Stimulated activated CD4-positive, alpha-beta T cell treated with anti-CD3 and anti-CD28 coated beads, Interleukin-1b, Interleukin-23, amount 100 ng/mL, for 48 hours (primary cell): Measurements from ENCODE around the gene CTNNA3.

Source experiments
- DNase-seq: peaks from one replicate; pipeline ENCODE4 v3.0.0-alpha.2; 2020

Gene CTNNA3

DNA sequence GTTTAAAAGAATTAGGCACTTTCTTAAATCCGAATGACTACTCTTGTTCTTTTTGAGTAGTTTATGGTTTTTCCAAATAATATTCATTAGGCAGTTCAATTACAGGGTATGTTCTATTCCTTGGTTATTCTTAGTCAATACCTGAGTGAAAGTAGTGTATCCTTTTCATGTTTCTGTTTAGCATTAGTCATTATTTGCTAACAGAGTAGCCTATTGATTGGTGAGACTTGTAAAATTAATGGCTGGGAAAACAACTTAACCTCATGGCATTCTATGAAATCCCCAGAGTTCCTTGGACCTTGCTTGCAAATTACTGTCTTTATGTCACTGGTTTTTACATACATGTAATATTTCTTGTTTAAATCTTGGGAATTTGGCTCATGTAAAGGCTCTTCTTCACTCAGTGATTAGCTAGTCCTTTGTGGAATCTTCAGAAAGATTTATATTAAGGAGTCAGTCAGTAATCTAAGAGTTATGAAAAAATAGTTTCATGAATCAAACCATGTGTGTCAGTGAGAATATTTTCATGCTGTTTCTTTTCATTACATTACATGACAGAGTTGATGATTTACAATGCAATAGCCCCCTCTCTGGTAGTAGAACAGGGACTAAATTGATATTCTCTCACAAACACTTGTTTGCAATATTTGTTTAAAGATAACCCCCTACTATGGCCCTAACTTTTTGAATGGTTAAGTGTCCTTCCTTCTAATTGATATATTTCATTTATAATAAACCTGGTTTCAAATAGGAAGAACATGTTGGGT, 851.6 kb downstream of the CTNNA3 start:
- DNase-seq = no peak

DNA sequence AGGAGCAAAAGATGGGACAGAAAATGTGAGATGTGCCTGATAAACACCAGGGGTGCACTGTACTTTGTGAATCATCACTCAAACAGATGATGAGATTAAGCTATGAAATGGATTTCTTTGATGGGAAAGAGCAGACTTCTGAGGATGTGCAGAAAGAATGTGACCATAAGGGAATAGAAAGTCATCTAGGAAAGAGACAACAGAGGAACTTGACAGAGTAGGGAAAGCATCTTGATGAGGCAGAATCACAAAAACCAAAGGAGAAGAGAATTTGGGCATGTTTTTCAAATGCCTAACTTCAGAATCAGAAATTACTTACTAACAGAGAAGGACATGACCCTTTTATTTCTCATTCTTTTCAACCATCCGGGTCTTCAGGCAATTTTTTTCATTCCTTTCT, 852.6 kb downstream of the CTNNA3 start:
- no peak for DNase-seq

DNA sequence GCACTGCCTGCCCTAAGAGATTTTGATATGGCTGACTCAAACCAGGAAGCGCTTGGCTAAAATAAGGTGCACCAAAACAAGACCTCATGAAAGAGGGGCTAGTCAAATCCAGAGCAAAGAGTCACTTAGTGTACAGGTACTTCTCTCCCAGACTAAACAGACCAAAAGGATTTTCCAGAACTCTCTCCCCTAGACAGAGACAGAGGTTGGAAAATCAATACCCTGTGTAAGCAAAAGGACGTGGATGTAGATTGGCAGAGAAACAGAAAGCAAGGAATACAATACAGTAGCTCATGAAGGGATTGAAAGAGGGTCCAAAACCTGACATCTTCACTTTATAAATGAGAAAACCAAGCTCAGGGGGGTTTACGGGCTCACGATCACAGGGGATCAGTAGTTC, 853.1 kb downstream of the CTNNA3 start:
- no peak for DNase-seq

DNA sequence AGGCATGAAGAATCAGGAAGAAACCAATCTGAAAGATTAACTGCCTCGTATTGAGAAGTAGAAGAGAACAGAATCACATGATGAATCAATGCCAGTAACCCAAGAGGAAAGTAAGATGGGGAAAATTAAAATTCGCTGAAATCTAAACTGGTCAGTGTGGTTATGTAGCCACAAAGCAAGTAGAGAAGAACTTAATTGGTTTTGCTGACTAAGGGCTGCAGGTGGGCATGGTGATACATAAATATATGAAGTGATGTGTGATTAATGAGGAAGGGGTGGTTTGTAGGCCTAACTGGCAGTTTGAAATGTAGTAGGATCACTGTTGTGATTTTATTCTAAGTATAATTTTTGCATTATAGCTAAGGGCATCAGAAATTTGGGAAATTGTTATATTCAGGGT, 853.6 kb downstream of the CTNNA3 start:
- DNase-seq = no peak

- no peak for DNase-seq
Observed at GRCh38 chr10:66838656-66839055, 857.3 kb downstream of the CTNNA3 start.

GRCh38 chr10:66837990-66838389, 858.0 kb downstream of the CTNNA3 start:
- no peak for DNase-seq

DNA sequence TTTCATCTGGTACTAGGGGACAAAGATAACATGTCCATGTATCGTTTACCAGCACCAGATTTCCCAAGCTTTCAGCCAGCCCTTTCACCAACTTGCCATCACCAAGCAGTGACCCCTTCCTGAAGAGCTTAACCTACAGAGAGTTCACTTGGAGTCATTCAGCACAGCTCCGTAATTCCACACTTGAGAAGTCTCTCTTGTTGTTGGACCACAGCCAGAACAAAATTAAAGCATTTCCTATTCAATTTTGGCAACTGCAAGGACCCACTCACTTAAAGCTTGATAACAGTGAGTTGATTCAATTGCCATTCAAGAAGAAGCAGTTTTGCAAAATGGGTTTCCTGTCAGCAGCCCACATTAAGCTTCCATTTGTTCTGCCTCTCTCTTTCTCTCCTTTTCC, 858.7 kb downstream of the CTNNA3 start:
- DNase-seq = no peak

DNA sequence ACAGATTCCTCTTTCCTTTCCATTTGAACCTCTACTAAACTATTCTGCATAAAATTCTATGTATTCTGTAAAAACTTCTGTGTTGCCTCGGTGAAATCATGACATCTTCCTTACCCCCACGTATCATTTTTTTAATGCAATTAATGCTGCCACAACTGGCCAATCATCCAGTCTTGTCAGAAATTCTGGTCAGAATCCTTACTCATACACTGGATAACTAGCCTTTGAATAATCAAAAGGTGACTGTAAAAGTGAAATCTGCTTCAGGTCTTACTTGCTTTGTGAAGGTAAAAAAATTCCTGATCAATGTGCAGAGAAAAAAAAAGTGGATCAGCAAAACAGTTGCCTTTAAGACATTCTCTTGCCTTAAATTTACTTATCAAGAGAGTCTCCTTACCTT, 859.2 kb downstream of the CTNNA3 start:
- no peak for DNase-seq

- no peak for DNase-seq
Observed at GRCh38 chr10:66836057-66836456, 859.9 kb downstream of the CTNNA3 start.

DNA sequence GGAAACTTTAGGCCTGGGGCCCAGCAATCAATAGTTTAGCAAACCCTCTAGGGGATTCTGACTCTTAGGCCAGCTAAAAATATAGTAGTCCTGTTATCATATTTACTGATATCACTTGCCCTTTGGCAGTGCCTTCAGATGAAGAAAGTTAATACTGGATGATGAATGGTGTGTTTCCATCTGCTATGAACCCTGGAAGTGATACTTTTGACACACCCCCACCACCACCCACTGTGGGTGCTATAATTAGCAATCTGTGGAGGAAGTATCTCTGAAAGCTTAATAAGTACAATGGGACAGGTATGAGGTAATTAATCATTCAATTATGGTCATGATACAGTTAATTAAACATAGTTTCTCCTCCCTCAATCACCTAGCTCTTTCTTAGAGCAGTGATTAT, 860.6 kb downstream of the CTNNA3 start:
- no peak for DNase-seq

DNA sequence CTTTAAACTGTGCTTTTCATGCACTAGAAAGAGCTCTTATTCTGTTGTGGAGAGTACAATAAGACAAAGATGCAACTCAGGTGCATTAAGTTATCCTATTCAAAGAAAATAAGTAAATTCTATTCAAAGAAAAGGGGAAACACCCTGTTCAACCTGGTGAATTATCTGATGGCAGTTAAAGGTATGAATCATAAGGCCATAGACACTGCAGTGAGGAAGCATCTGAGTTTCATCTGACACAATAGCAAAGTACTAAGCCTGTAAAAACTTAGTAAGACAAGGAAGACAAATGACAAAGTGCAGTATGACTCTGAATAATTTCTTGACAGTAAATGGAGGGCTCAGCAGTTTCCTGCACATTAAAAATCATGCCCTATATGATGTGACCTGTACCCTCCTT, 861.2 kb downstream of the CTNNA3 start:
- no peak for DNase-seq

- DNase-seq = no peak
Observed at GRCh38 chr10:66833861-66834260, 862.1 kb downstream of the CTNNA3 start.

GRCh38 chr10:66832781-66833422, 863.1 kb downstream of the CTNNA3 start:
- DNase-seq = no peak

DNA sequence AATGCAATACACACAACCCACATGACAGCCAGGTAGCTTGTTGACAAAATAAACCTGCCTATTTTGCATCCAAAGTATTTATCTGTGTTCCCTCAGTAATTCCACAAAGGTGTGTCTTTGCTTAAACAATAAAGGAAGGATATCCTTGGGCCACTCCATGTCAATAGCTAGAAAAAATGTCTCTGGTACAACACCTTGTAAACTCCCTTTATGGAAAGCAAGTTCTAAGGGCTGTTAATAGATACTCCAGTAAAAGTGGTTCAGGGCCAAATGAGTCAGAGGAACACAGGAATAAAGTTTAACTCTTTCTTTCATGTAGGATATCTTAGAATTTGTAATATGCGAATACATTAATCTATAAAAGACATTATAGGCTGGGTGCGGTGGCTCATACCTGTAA, 867.0 kb downstream of the CTNNA3 start:
- DNase-seq = no peak

DNA sequence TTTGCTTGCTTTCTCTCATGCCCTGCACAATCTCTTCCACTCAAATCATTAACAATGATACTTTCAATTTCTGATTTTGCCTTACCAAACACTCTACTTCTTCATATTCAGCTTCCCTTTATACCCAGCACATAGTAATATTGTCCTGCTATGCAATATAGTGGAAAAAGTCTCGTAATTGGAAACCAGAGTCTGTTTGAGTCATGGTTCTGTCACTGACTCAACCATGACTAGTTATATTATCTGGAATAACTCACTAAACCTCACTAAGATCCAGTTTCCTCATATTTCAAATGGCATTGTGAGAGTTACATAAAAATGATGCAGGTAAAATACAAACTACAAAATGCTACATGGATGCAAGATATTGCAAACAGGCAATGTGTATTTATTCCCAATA, 868.6 kb downstream of the CTNNA3 start:
- DNase-seq = no peak

- DNase-seq = no peak
Observed at GRCh38 chr10:66823301-66823700, 872.7 kb downstream of the CTNNA3 start.

- no peak for DNase-seq
Observed at GRCh38 chr10:66822801-66823200, 873.2 kb downstream of the CTNNA3 start.

- DNase-seq = no peak
Observed at GRCh38 chr10:66819691-66820090, 876.3 kb downstream of the CTNNA3 start.

DNA sequence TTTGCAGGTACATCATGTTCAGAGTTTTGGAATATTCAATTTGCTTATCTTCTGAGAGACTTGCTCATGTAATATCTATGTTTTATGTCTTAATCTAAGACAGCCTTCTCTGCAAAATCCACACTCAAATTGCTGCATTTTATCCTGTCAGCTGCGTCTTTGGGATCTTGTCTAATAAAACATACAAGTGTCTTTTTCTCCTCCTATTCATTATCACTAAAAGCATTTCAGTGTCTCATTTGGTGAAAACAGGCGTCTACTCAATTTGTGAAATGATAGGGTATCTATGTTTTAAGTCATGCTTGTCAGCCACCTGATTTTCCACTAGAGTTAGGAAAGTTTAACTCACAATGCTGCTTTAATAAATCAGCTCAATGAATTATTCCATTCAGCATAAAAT, 882.9 kb downstream of the CTNNA3 start:
- no peak for DNase-seq

- DNase-seq = no peak
Observed at GRCh38 chr10:66811211-66811610, 884.8 kb downstream of the CTNNA3 start.

DNA sequence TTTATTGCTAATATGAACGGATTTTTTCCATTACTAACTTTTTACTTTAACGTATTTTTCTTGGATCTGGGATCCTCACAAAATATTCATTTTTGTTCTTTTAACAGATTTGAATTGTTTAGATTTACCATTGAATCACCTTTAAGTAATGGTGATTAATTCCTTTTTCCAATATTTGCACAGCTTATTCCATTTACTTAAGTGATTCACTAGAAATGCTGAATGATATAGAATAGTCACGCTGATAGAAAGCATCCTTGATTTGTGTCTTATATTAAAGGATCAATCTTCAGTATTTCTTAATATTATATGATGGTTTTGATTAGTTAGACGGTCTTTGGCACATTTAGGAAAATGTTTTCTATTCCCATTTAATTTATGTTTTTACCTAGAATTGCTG, 886.6 kb downstream of the CTNNA3 start:
- no peak for DNase-seq

- DNase-seq = no peak
Observed at GRCh38 chr10:66805612-66806011, 890.4 kb downstream of the CTNNA3 start.

DNA sequence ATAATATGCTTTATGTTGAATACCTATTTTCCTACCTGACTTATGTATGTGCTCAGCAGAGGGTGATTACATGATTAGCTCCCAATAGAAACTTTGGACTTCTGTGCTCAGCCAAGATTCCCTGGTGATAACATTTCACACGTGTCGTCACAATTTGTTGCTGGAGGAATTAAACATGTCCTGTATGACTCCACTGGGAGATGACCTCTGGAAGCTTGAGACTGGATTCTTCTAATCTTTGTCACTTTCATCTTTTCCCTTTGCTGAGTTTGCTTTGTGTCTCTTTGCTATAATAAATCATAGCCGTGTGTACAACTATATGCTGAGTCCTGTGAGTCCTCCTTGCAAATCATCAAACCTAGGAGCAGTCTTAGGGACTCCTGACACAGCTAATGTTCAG, 891.0 kb downstream of the CTNNA3 start:
- DNase-seq = no peak

GRCh38 chr10:66803174-66803573, 892.8 kb downstream of the CTNNA3 start:
- no peak for DNase-seq

DNA sequence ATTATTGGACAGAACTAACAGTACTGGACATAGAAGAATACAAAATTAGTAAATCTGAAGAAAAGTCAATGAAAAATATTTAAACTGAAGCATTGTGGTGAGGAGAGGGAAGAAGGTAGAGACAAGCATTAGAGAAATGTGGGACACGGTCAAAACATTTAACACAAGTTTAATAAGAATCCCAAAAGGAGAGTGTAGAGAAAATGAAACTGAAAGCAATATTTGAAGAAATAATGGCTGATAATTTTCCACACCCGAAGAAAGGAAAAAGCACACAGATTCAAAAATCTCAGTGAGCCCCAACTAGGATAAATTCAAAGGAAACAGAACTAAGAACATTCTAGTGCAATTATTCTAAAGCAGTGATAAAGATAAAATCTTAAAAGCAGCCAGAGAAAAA, 896.5 kb downstream of the CTNNA3 start:
- DNase-seq = no peak
